HFFc6 (cell line): ENCODE measurements around the gene CHD5. TPM values are rescaled to one million over a fixed set of nuclear protein-coding genes. Genes with fewer than 3 reads are reported as not detected.

Experiments used
- DNase-seq: peaks from one replicate; pipeline ENCODE4 v3.0.0-alpha.2; 2018
- H3K27ac Mint-ChIP-seq: 2 replicates; pipeline ENCODE4 v1.8.0; 2020; ENCODE audit warnings: mild to moderate bottlenecking, mixed read lengths
- H3K27me3 Mint-ChIP-seq: 2 replicates; pipeline ENCODE4 v1.8.0; 2021; ENCODE audit warnings: mild to moderate bottlenecking, moderate library complexity, mixed read lengths; ENCODE audit not compliant: insufficient read depth
- H3K36me3 Mint-ChIP-seq: 2 replicates; pipeline ENCODE4 v1.8.0; 2021; ENCODE audit warnings: low read depth, mixed read lengths
- H3K4me1 Mint-ChIP-seq: 2 replicates; pipeline ENCODE4 v1.8.0; 2020; ENCODE audit warnings: low read depth, mixed read lengths
- H3K4me3 Mint-ChIP-seq: 2 replicates; pipeline ENCODE4 v1.8.0; 2020; ENCODE audit warnings: mild to moderate bottlenecking, moderate library complexity, mixed read lengths
- H3K9me3 Mint-ChIP-seq: 2 replicates; pipeline ENCODE4 v1.8.0; 2020; ENCODE audit warnings: mild to moderate bottlenecking, mixed read lengths
- total RNA-seq, 6 experiments: library from RNA; stranded (reverse); fragmentation: NEBNext Ultra II Directional; extraction: Animal tissue kit (Norgen Biotek cat#: 25700); gene quantifications; 2 replicates in 1 of 6; 3 replicates in 5 of 6; pipeline ENCODE4 v1.2.3, GENCODE V29; 2021
- TF ChIP-seq, protein P1 (sequence below): fragments of 200-600 bp; sonication (generic); IDR thresholded peaks from 2 replicates; pipeline ENCODE4 v1.5.0; 2021; ENCODE audit warnings: antibody characterized with exemption, mild to moderate bottlenecking

The CHD5 gene
- total RNA-seq, 6 experiments from 2014 or later: 0.05 to 0.36 (median 0.16) TPM; not detected in 2

DNA sequence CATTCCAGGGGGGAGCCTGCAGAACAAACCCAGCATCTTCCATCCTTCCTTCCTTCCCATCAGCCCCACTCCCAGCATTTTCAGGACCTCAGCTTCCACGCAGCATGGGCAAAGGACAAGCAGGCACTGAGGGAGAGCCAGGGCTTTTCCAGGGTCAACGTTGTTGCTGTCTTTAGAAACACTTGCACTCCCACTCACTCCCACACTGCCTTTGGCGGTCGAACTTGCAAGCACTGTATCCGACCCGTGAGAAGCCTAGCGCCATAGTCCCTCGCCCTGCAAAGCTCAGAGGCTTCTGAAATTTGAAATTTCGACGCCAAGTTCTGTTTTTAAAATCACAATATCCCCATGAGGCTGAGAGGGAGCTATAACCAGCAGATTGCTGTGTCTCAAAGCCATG is 87.0 kb downstream of the CHD5 start:
- H3K4me3 Mint-ChIP-seq: no peak overlapping the region
- no peak for DNase-seq
- H3K4me1 Mint-ChIP-seq: peaks cover 10% of the 10 kb centered on the region
- H3K27me3 Mint-ChIP-seq: peaks cover 4% of the 10 kb centered on the region
- H3K27ac Mint-ChIP-seq: no peak overlapping the region
- TF ChIP-seq, protein P1, sequence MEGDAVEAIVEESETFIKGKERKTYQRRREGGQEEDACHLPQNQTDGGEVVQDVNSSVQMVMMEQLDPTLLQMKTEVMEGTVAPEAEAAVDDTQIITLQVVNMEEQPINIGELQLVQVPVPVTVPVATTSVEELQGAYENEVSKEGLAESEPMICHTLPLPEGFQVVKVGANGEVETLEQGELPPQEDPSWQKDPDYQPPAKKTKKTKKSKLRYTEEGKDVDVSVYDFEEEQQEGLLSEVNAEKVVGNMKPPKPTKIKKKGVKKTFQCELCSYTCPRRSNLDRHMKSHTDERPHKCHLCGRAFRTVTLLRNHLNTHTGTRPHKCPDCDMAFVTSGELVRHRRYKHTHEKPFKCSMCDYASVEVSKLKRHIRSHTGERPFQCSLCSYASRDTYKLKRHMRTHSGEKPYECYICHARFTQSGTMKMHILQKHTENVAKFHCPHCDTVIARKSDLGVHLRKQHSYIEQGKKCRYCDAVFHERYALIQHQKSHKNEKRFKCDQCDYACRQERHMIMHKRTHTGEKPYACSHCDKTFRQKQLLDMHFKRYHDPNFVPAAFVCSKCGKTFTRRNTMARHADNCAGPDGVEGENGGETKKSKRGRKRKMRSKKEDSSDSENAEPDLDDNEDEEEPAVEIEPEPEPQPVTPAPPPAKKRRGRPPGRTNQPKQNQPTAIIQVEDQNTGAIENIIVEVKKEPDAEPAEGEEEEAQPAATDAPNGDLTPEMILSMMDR: no peak
- no peaks in the 10 kb centered on the region for H3K36me3 Mint-ChIP-seq
- no peaks in the 10 kb centered on the region for H3K9me3 Mint-ChIP-seq

DNA sequence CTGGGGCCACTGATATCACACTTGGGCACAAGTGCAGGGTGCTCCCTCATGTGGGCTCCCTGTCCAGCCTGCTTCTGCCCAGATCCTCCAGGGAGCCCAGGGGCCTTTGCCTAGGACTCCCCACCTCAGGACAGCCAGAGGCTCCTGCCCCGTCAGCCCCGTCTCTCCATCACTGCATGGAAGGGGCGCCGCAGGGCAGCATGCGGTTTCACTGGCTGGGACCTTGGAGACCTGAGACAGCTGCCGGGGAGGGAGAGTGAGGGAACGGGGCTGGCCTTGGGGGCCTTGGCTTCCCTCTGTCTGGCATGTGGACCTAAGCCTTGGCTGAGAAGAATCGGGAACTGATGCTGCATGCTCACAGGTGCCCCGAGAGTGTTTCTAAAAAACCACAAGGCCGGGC is 87.9 kb downstream of the CHD5 start:
- Mint-ChIP-seq H3K36me3 (no peaks in the 10 kb centered on the region), H3K9me3 (no peaks in the 10 kb centered on the region), H3K27ac (no peak overlapping the region), H3K27me3 (peaks cover 2% of the 10 kb centered on the region), H3K4me1 (peaks cover 1% of the 10 kb centered on the region), H3K4me3 (no peak overlapping the region)
- TF ChIP-seq, protein P1: no peak
- no peak for DNase-seq

- Mint-ChIP-seq H3K4me3 (no peak overlapping the region), H3K27me3 (peaks cover 2% of the 10 kb centered on the region), H3K9me3 (no peaks in the 10 kb centered on the region), H3K36me3 (no peaks in the 10 kb centered on the region), H3K27ac (no peak overlapping the region), H3K4me1 (no peaks in the 10 kb centered on the region)
- TF ChIP-seq, protein P1: no peak
- DNase-seq: no peak
Observed at GRCh38 chr1:6091823-6092109, 88.4 kb downstream of the CHD5 start.

DNA sequence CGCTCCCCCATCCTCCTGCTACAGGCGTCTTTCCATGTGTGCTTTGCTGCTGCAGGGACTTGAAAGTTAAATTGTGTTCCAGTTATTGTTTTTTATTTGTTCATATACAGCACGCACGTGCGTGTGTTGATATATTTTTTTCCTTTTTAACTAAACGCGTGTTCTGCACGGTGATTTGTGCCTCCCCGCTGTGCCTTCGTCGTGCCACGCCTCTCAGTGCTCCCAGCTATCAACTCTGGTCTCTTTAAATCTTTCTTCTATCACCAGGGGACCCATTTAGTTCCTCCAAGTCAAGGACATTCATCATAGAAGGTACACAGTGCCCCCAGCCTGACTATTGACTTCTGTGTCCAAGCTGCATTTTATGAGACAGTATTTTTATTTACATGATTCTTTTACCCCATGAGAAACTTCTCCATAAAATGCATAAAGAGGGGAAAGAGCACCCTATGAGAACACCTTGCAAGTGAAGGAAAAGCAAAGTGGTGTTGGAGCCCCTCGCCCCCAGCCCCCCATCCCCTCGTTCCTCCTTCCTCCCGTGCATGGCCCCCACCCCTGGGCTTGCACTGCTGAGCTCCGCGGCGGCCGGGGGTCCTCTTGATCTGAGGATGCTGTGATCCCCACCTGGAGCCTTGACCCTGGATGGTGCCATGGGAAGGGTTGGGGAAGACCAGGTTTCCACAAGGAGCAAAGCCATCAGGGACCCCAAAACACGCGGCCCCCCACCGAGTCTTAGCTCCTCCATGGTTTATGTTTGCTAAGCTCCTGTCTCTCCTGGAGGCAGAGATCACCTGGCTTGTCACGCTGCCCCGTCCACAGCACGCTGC is 88.9 kb downstream of the CHD5 start:
- H3K9me3 Mint-ChIP-seq: no peaks in the 10 kb centered on the region
- no peak for DNase-seq
- peaks cover 2% of the 10 kb centered on the region for H3K27me3 Mint-ChIP-seq
- H3K36me3 Mint-ChIP-seq: no peaks in the 10 kb centered on the region
- H3K4me1 Mint-ChIP-seq: no peaks in the 10 kb centered on the region
- H3K4me3 Mint-ChIP-seq: no peak overlapping the region
- no peak overlapping the region for H3K27ac Mint-ChIP-seq
- TF ChIP-seq, protein P1: no peak

DNA sequence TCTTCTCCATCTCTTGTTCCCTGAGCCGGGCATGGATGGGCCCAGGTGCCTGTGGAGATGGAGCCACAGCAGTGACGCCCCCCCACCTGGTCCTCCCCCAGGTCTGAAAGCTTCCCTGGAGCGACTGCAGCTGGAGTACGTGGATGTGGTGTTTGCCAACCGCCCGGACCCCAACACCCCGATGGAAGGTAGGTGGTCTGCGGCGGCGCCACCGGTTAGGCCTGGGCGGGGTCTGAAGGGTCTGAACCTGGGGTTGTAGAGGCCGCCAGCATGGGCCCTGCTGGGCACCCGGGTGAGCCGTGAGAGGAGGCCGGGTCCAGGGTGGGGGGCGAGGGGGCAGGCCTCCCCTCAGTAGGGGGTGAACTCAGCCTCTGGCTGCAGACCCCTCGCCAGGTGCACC is 89.8 kb downstream of the CHD5 start:
- Mint-ChIP-seq H3K4me3 (no peak overlapping the region), H3K27ac (no peak overlapping the region), H3K36me3 (no peaks in the 10 kb centered on the region), H3K9me3 (no peaks in the 10 kb centered on the region), H3K4me1 (no peaks in the 10 kb centered on the region), H3K27me3 (peaks cover 2% of the 10 kb centered on the region)
- TF ChIP-seq, protein P1: no peak
- DNase-seq: no peak
